ENCODE data around the gene SBF2. TPM values are rescaled to one million over a fixed set of nuclear protein-coding genes. Genes with fewer than 3 reads are reported as not detected.
"Not testable (repeated sequence)": the region's sequence is repeated elsewhere in the genome, so short reads cannot be mapped to it uniquely, and the experiment has no call there.

SBF2 gene
- total RNA-seq, 1 donor from 2014 or later, result 5.3 TPM

DNA sequence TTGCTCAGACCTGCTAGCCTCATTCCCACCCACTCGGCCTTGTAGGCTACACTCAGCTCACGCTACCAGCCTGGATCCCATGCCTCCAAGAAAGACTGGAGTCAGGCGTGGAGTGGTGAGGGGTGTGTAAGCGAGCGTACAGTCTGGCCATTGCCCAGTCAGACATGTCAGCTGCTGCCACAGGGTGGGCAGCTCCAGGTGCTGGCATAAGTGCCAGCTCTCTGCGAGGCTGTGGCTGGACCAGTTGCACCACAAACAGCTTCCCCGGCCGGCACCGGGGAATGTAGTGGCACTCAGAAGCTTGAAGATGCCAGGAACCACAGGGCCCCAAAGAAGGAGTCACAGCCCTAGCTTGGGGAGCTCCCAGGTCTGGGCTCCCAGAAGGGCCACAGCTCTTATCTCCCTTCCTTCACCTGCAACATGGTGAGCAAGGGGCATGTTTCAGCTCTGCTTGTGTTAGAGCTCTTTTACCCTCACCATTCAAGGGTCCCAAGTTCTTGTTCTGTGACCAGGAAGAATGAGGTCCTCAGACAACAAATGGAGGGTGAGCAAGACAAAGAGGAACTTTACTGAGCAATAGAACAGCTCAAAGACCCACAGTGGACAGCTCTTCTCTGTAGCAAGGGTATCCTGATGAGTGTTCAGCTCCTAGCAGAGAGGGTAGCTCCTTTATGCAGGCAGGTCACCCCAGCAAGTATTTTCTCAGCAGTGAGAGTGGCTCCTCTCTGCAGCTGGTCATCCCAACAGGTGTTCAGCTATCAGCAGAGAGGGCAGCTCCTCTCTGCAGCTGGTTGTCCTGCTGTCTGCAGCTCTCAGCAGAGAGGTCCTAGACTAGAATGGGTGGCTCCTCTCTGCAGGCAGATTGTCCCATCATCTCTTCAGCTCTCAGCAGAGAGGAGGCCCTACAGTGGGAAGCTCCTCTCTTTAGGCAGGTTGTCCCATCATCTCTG is 6.0 kb downstream of the SBF2 start:
- no peak for DNase-seq (ENCODE audit: low spot score)
- peaks cover 35% of the 10 kb centered on the region for H3K27me3 Mint-ChIP-seq (ENCODE audit: insufficient read depth)
- peaks cover 10% of the 10 kb centered on the region for H3K4me1 Mint-ChIP-seq (ENCODE audit: low read depth)
- no peaks in the 10 kb centered on the region for H3K9me3 Mint-ChIP-seq
- no peak overlapping the region for H3K4me3 Mint-ChIP-seq
- intact Hi-C loops (cut with micrococcal nuclease), result no loop called here
- no peak overlapping the region for H3K27ac Mint-ChIP-seq
- no peaks in the 10 kb centered on the region for H3K36me3 Mint-ChIP-seq (ENCODE audit: low read depth)

DNA sequence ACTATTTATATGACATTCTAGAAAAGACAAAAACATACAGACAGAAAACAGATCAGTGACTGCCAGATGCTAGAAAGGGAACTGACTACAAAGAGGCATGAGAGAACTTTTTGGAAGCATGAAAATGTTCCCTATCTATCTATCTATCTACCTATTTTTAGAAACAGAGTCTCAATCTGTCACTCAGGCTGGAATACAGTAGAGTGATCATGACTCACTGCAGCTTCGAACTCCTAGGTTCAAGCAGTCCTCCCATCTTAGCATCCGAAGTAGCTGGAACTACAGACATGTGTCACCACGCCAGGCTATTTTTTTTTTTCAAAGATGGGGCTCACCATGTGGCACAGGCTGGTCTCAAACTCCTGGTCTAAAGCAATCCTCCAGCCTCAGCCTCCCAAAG is 6.9 kb downstream of the SBF2 start:
- Mint-ChIP-seq H3K27ac (no peak overlapping the region), H3K9me3 (no peaks in the 10 kb centered on the region), H3K4me1 (ENCODE audit: low read depth) (peaks cover 10% of the 10 kb centered on the region), H3K4me3 (no peak overlapping the region), H3K36me3 (ENCODE audit: low read depth) (no peaks in the 10 kb centered on the region), H3K27me3 (ENCODE audit: insufficient read depth) (peaks cover 27% of the 10 kb centered on the region)
- no peak for DNase-seq (ENCODE audit: low spot score)
- intact Hi-C loops (cut with micrococcal nuclease), result no loop called here

DNA sequence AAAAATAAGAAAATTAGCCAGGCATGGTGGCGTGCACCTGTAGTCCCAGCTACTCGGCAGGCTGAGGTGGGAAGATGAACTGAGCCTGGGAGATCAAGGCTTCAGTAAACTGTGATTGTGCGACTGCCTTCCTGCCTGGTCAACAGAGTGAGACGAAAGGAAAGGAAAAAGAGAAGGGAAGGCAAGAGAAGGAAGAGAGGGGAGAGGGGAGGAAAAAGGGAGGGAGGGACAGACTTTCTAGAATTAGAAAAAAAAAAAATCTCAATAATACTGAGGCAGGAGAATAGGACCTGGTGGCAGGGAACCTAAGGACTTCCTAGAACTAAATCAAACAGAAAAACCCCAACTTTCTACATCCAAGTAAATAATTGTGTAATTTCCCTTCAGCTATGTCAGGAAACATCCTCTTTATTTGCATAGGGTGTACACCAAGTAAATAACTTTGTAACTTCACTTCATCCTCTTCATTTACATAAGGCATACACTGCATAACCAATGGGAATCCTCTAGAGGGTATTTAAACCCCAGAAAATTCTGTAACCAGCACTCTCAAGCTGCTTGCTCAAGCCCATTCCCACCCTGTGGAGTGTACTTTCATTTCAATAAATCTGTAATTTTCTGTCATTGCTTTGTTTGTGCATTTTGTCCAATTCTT is 8.7 kb downstream of the SBF2 start:
- H3K4me3 Mint-ChIP-seq, result no peak overlapping the region
- peaks cover 14% of the 10 kb centered on the region for H3K27me3 Mint-ChIP-seq (ENCODE audit: insufficient read depth)
- DNase-seq (ENCODE audit: low spot score), result no peak
- H3K27ac Mint-ChIP-seq, result no peak overlapping the region
- intact Hi-C loops (cut with micrococcal nuclease), result no loop called here
- no peaks in the 10 kb centered on the region for H3K36me3 Mint-ChIP-seq (ENCODE audit: low read depth)
- H3K9me3 Mint-ChIP-seq, result no peaks in the 10 kb centered on the region
- H3K4me1 Mint-ChIP-seq (ENCODE audit: low read depth), result peaks cover 10% of the 10 kb centered on the region

DNA sequence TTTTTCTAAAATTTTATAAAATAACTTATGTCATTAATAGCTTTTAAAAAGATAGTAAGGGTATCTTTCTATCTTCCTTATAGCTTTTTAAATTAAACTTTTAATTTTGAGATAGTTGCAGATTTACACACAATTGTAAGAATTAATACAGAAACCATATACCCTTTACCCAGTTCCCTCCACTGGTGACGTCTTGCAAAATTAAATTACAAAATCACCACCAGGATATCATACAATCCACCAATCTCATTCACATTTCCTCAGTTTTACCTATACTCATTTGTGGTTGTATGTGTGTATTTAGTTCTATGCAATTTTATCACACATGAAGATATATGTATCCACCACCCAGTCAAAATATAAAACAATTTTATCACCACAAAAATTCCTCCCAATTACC is 10.0 kb downstream of the SBF2 start:
- Mint-ChIP-seq H3K36me3 (ENCODE audit: low read depth) (no peaks in the 10 kb centered on the region), H3K9me3 (no peaks in the 10 kb centered on the region)

DNA sequence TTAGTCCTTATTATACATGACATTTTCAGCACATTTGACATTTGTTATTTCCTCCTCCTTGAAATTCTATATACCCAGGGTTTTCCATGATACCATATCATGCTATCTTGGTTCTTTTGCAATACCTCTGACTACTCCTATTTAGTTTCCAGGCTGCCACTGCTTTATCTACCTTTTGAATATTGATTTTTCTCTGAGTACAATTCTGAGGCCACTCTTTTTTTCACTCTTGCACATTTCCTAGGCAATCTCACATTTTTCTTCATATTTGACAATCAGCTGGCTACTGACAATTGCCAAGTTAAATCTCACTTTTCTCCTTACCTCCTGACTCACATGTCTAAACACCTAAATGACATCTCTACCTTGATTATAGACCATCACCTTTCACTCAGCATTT is 11.9 kb downstream of the SBF2 start:
- peaks cover 10% of the 10 kb centered on the region for H3K4me1 Mint-ChIP-seq (ENCODE audit: low read depth)
- DNase-seq (ENCODE audit: low spot score), result no peak
- H3K4me3 Mint-ChIP-seq, result no peak overlapping the region
- no peak overlapping the region for H3K27ac Mint-ChIP-seq
- intact Hi-C loops (cut with micrococcal nuclease), result no loop called here
- H3K36me3 Mint-ChIP-seq (ENCODE audit: low read depth), result no peaks in the 10 kb centered on the region
- no peaks in the 10 kb centered on the region for H3K9me3 Mint-ChIP-seq
- H3K27me3 Mint-ChIP-seq (ENCODE audit: insufficient read depth), result peaks cover 12% of the 10 kb centered on the region

More for the DNA sequence above, 10.0 kb downstream of the SBF2 start:
- no peak overlapping the region for H3K27ac Mint-ChIP-seq
- H3K27me3 Mint-ChIP-seq (ENCODE audit: insufficient read depth), result peaks cover 12% of the 10 kb centered on the region
- peaks cover 10% of the 10 kb centered on the region for H3K4me1 Mint-ChIP-seq (ENCODE audit: low read depth)
- DNase-seq (ENCODE audit: low spot score), result no peak
- intact Hi-C loops (cut with micrococcal nuclease), result no loop called here
- H3K4me3 Mint-ChIP-seq, result no peak overlapping the region

DNA sequence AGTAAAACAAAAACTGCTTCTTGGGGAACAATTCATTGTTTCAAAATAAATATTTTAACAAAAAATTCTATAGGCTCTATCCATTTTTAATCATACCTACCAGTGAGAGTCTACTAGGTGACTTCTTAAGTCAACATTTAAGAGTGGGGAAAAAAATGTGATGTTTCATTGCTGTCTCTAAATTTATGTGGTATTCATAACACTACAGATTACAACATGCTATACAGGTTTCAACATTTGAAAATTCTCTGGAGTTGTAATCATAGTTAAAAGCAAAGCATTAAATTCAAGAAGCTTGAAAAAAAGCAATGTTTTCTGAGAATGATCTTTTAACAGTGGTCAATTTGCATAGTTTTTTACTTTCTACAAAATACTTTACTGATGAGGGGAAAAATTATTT is 18.3 kb downstream of the SBF2 start:
- intact Hi-C loops (cut with micrococcal nuclease), result no loop called here
- H3K4me1 Mint-ChIP-seq (ENCODE audit: low read depth), result no peaks in the 10 kb centered on the region
- H3K27ac Mint-ChIP-seq, result no peak overlapping the region
- no peak overlapping the region for H3K4me3 Mint-ChIP-seq
- H3K9me3 Mint-ChIP-seq, result no peaks in the 10 kb centered on the region
- H3K36me3 Mint-ChIP-seq (ENCODE audit: low read depth), result no peaks in the 10 kb centered on the region
- no peak for DNase-seq (ENCODE audit: low spot score)
- peaks cover 4% of the 10 kb centered on the region for H3K27me3 Mint-ChIP-seq (ENCODE audit: insufficient read depth)

DNA sequence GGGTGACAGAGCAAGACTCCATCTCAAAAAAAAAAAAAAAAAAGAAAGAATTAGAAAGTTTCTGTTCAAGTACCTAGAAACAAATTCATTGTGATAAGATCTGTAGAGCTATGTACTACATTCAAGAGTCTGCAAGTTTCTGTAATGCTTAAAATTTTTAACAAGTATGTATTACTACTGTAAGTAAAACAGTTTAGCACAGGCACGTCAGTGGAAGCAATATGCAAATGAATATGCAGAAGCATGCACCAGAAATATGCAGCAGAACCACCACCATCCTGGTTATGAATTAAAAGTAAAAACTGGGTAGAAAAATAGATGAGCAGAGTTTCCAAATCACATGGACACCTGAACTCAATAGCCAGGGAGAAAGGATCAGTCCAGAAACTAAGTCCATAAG is 19.3 kb downstream of the SBF2 start:
- Mint-ChIP-seq H3K27me3 (ENCODE audit: insufficient read depth) (peaks cover 2% of the 10 kb centered on the region), H3K27ac (no peak overlapping the region), H3K9me3 (no peaks in the 10 kb centered on the region), H3K4me1 (ENCODE audit: low read depth) (no peaks in the 10 kb centered on the region), H3K4me3 (no peak overlapping the region), H3K36me3 (ENCODE audit: low read depth) (no peaks in the 10 kb centered on the region)
- no peak for DNase-seq (ENCODE audit: low spot score)
- intact Hi-C loops (cut with micrococcal nuclease), result no loop called here

DNA sequence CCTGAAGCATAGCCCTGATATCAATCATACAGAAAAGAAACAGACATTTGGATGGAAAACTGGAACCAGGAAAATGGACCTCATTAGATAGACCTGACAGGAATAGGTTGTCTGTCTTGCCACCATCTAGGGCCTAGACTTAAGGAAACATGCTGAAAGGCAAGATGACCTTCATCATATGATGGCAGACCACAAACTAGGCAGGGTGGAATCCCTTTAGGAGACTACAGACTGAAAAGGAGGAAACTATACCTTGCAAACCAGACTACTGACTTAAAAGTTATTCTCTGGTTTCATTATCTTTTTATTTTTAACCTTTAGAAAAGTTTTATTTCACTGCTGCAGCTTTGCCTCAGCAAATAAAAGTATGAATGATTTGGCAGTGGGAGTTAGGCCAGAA is 20.3 kb downstream of the SBF2 start:
- H3K4me3 Mint-ChIP-seq, result no peak overlapping the region
- no peak for DNase-seq (ENCODE audit: low spot score)
- intact Hi-C loops (cut with micrococcal nuclease), result no loop called here
- no peaks in the 10 kb centered on the region for H3K9me3 Mint-ChIP-seq
- H3K27me3 Mint-ChIP-seq (ENCODE audit: insufficient read depth), result peaks cover 2% of the 10 kb centered on the region
- no peaks in the 10 kb centered on the region for H3K36me3 Mint-ChIP-seq (ENCODE audit: low read depth)
- H3K27ac Mint-ChIP-seq, result no peak overlapping the region
- no peaks in the 10 kb centered on the region for H3K4me1 Mint-ChIP-seq (ENCODE audit: low read depth)

DNA sequence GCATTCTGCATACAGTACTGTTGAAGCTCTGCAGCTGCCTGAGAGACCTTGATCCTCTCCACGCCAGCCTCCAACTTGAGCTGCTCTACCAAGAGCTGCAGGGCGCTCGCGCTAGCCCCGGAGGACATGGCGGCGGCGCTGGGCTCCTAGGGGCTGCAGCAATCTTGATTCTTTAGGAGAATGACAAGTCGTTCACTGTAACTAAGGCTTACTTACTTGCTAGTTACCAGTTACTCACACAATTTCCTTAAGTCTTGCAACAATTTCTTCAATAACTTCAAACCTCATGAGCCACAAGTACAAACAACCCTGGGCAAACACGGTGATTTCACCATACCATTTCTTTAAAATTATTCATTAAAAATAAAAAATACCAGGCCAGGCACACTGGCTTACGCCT is 21.9 kb downstream of the SBF2 start:
- H3K27ac Mint-ChIP-seq, result no peak overlapping the region
- peaks cover 6% of the 10 kb centered on the region for H3K27me3 Mint-ChIP-seq (ENCODE audit: insufficient read depth)
- no peaks in the 10 kb centered on the region for H3K4me1 Mint-ChIP-seq (ENCODE audit: low read depth)
- no peak overlapping the region for H3K4me3 Mint-ChIP-seq
- H3K36me3 Mint-ChIP-seq (ENCODE audit: low read depth), result no peaks in the 10 kb centered on the region
- no peak for DNase-seq (ENCODE audit: low spot score)
- intact Hi-C loops (cut with micrococcal nuclease), result no loop called here
- H3K9me3 Mint-ChIP-seq, result no peaks in the 10 kb centered on the region

DNA sequence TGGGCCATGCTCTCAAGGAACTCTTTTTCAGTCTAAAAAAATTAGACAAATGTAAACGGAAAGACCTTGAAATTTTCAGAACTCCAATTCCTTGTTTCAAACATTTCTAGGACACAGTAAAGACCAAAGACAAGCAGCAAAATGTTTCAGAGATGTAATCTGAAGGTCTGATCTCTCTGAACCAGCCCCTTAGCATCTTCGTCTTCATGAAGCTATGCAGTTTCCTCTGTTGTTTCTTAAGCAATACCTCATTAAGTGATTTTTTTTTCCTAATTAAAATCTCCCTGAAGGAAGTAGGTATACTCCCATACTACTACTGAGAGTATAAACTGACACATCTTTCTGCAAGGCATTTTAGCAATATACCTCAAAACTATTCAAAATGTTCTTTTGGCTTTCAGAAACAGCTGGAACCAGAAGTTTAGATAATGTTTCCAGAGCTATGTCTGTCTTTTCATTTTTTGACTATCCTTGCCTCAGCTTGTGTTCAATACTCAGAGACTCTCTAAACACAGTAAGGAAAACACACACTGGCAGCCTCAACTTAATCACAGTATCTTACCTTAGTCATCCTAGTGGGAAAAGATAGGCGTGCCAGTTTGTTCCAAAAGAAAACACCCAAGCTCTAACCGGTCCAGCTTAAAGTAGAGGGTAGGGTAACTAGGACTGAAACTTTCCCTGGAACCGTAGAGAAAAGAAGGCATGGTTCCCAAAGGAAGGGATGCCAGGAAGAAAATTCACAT is 25.1 kb downstream of the SBF2 start:
- Mint-ChIP-seq H3K27ac (no peak overlapping the region), H3K4me3 (no peak overlapping the region), H3K27me3 (ENCODE audit: insufficient read depth) (peaks cover 7% of the 10 kb centered on the region), H3K9me3 (no peaks in the 10 kb centered on the region), H3K4me1 (ENCODE audit: low read depth) (no peaks in the 10 kb centered on the region), H3K36me3 (ENCODE audit: low read depth) (no peaks in the 10 kb centered on the region)
- intact Hi-C loops (cut with micrococcal nuclease), result no loop called here
- DNase-seq (ENCODE audit: low spot score), result no peak

DNA sequence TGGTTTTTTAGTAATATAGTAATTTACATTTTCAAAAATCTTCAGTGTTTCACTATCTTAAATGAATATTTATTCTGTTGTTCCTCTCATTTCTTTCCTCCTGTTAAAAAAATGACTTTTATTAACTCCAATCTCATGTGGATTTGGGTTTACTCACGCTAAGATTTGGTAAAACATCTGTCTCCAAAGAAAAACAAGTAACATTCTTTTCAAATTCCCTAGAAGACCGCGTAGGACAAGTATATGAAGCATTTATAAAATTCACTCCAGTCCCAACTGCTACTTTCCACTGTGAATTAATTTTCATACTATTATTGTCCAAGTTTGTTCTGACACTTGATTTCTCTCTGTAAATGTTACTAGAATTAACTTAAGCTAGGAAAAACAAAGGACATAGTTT is 26.2 kb downstream of the SBF2 start:
- no peak for DNase-seq (ENCODE audit: low spot score)
- H3K36me3 Mint-ChIP-seq (ENCODE audit: low read depth), result no peaks in the 10 kb centered on the region
- intact Hi-C loops (cut with micrococcal nuclease), result no loop called here
- H3K9me3 Mint-ChIP-seq, result no peaks in the 10 kb centered on the region
- peaks cover 9% of the 10 kb centered on the region for H3K27me3 Mint-ChIP-seq (ENCODE audit: insufficient read depth)
- H3K4me3 Mint-ChIP-seq, result no peak overlapping the region
- no peaks in the 10 kb centered on the region for H3K4me1 Mint-ChIP-seq (ENCODE audit: low read depth)
- no peak overlapping the region for H3K27ac Mint-ChIP-seq

DNA sequence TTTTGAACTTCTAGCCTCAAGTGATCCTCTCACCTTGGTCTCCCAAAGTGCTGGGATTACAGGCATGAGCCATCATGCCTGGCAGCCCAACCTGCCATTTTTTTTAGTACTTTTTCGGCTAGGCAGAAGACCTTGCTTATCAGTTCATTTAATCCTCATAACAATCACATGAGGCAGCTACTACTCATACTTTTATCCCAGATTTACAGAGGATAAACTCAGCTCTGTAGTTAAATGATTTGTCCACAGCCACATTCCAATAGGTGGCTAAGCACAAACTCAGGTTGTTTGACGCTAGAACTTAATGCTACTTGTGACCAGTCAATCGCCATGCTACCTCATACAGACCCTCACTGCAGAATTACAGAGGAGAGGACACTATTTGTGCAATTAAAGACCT is 28.1 kb downstream of the SBF2 start:
- peaks cover 9% of the 10 kb centered on the region for H3K27me3 Mint-ChIP-seq (ENCODE audit: insufficient read depth)
- no peak overlapping the region for H3K27ac Mint-ChIP-seq
- H3K4me3 Mint-ChIP-seq, result no peak overlapping the region
- no peaks in the 10 kb centered on the region for H3K9me3 Mint-ChIP-seq
- no peak for DNase-seq (ENCODE audit: low spot score)
- intact Hi-C loops (cut with micrococcal nuclease), result no loop called here
- no peaks in the 10 kb centered on the region for H3K4me1 Mint-ChIP-seq (ENCODE audit: low read depth)
- H3K36me3 Mint-ChIP-seq (ENCODE audit: low read depth), result no peaks in the 10 kb centered on the region

DNA sequence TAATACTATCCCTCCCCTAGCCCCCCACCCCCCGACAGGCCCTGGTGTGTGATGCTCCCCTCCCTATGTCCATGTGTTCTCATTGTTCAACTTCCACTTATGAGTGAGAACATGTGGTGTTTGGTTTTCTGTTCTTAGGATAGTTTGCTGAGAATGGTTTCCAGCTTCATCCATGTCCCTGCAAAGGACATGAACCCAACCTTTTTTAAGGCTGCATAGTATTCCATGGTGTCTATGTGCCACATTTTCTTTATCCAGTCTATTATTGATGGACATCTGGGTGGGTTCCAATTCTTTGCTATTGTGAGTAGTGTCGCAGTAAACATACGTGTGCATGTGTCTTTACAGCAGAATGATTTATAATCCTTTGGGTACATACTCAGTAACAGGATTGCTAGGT is 29.3 kb downstream of the SBF2 start:
- H3K4me1 Mint-ChIP-seq (ENCODE audit: low read depth); intact Hi-C loops (cut with micrococcal nuclease); H3K9me3 Mint-ChIP-seq; H3K27me3 Mint-ChIP-seq (ENCODE audit: insufficient read depth); H3K4me3 Mint-ChIP-seq; H3K27ac Mint-ChIP-seq; DNase-seq (ENCODE audit: low spot score); H3K36me3 Mint-ChIP-seq (ENCODE audit: low read depth): not testable (repeated sequence)
